Gastroesophageal sphincter (tissue), 3 donors: ENCODE measurements around the gene RNF133.

Experiments
- EP300 ChIP-seq: sonication (generic); formaldehyde crosslinking; IDR thresholded peaks from one replicate; pipeline ENCODE4 v1.6.1; 2017; ENCODE audit warnings: antibody characterized with exemption, mild to moderate bottlenecking
- POLR2A ChIP-seq, 2 donors: fragments of 450-650 bp; IDR thresholded peaks; one replicate each; pipeline ENCODE4 v1.6.1; 2017; ENCODE audit warnings: antibody characterized with exemption in 2 of 2, mild to moderate bottlenecking in 2 of 2, moderate library complexity in 1 of 2
- TF ChIP-seq, protein P1 (sequence below), 4 experiments: fragments of 200-600 bp in 2 of 4; fragments of 450-650 bp in 2 of 4; sonication (generic) in 1 of 4; IDR thresholded peaks; one replicate each; pipeline ENCODE4 v1.5.1; 2017 to 2019; ENCODE audit warnings: antibody characterized with exemption in 4 of 4, mild to moderate bottlenecking in 2 of 4, moderate library complexity in 2 of 4

- no peak for TF ChIP-seq POLR2A (IDR thresholded peaks at IDR 0.05)
- TF ChIP-seq, protein P1, sequence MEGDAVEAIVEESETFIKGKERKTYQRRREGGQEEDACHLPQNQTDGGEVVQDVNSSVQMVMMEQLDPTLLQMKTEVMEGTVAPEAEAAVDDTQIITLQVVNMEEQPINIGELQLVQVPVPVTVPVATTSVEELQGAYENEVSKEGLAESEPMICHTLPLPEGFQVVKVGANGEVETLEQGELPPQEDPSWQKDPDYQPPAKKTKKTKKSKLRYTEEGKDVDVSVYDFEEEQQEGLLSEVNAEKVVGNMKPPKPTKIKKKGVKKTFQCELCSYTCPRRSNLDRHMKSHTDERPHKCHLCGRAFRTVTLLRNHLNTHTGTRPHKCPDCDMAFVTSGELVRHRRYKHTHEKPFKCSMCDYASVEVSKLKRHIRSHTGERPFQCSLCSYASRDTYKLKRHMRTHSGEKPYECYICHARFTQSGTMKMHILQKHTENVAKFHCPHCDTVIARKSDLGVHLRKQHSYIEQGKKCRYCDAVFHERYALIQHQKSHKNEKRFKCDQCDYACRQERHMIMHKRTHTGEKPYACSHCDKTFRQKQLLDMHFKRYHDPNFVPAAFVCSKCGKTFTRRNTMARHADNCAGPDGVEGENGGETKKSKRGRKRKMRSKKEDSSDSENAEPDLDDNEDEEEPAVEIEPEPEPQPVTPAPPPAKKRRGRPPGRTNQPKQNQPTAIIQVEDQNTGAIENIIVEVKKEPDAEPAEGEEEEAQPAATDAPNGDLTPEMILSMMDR (IDR thresholded peaks at IDR 0.05), result no peak
- TF ChIP-seq EP300, result no peak
Measured at GRCh38 chr7:122652876-122653275, 46.0 kb downstream of the RNF133 start.
